ENCODE results near the gene SMAD5. TPM values are rescaled to one million over a fixed set of nuclear protein-coding genes. Genes with fewer than 3 reads are reported as not detected.

SMAD5 gene
- total and polyA plus RNA-seq, 2 of the 8 experiments (the other 6 are each of a cell fraction or from before 2014, with no cell fraction given) = 30.2 to 60.5 TPM

DNA sequence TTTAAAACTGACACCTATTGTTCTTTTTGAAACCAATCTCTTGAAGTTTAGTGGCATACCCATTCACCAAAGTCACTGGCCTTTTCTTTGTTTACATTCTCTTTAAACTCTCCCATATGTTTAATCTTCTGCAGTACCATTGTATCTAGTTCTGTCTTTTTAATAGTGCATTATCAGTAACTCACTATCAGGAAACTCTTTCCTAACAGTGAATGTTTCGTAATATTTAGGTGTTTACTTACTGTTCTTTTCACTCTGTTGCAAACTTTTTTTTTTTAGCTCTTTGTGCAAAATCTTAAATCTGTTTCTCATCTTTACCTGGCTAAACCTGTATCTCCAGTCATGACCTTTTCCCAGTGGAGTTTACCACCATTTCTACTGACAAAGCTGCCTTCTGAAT lies 17.2 kb downstream of the SMAD5 start (continued):
- no peak for TF ChIP-seq CHD7 (IDR thresholded peaks at IDR 0.05; ENCODE audit: insufficient replicate concordance, low read length)
- TF ChIP-seq KDM4A (IDR thresholded peaks at IDR 0.05; ENCODE audit: low read depth, low read length, severe bottlenecking) = no peak
- TF ChIP-seq PHF8 (conservative IDR thresholded peaks at IDR 0.05; ENCODE audit: low read depth, low read length) = no peak
- no peak for TF ChIP-seq CEBPB (IDR thresholded peaks at IDR 0.05; ENCODE audit: low read depth, low read length)
- TF ChIP-seq TBP (IDR thresholded peaks at IDR 0.05; ENCODE audit: low read depth, low read length) = no peak
- TF ChIP-seq, protein P1, sequence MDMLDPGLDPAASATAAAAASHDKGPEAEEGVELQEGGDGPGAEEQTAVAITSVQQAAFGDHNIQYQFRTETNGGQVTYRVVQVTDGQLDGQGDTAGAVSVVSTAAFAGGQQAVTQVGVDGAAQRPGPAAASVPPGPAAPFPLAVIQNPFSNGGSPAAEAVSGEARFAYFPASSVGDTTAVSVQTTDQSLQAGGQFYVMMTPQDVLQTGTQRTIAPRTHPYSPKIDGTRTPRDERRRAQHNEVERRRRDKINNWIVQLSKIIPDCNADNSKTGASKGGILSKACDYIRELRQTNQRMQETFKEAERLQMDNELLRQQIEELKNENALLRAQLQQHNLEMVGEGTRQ (IDR thresholded peaks at IDR 0.05; ENCODE audit: low read length) = no peak
- TF ChIP-seq KDM1A (IDR thresholded peaks at IDR 0.05; ENCODE audit: borderline replicate concordance, low read length) = no peak
- no peak for TF ChIP-seq RFX5 (IDR thresholded peaks at IDR 0.05; ENCODE audit: borderline replicate concordance, low read depth, low read length)
- TF ChIP-seq POLR2AphosphoS5 (IDR thresholded peaks at IDR 0.05; ENCODE audit: low read depth, low read length) = no peak
- TF ChIP-seq FOSL1 (IDR thresholded peaks at IDR 0.05; ENCODE audit: insufficient read depth, low read depth, low read length) = no peak
- no peak for TF ChIP-seq SP1 (IDR thresholded peaks at IDR 0.05; ENCODE audit: low read depth, low read length)

Data from H1 (cell line).